ENCODE data around the gene MPEG1. TPM values are rescaled to one million over a fixed set of nuclear protein-coding genes. Genes with fewer than 3 reads are reported as not detected.

The MPEG1 gene
- not detected in 2 replicates for total RNA-seq

- DNase-seq, result no peak
- Mint-ChIP-seq H3K4me1 (peaks cover 19% of the 10 kb centered on the region), H3K27me3 (peaks cover 48% of the 10 kb centered on the region), H3K36me3 (ENCODE audit: low read depth) (no peaks in the 10 kb centered on the region), H3K27ac (no peak within 1 kb of the TSS), H3K4me3 (no peak within 1 kb of the TSS), H3K9me3 (peaks cover 5% of the 10 kb centered on the region)
- intact Hi-C loops (cut with micrococcal nuclease), result no loop called here
These were observed at the start of gene MPEG1 for GRCh38 chr11:59212744-59213631. Gene MPEG1, minus strand, starts transcription at chr11:59212927. Its CDS starts 62 bp downstream, at chr11:59212865.

- no peaks in the 10 kb centered on the region for H3K27me3 Mint-ChIP-seq
- H3K4me1 Mint-ChIP-seq, result no peaks in the 10 kb centered on the region
- no peak overlapping the region for H3K4me3 Mint-ChIP-seq
- no peaks in the 10 kb centered on the region for H3K9me3 Mint-ChIP-seq
- no peak for DNase-seq
- no peak overlapping the region for H3K27ac Mint-ChIP-seq
- intact Hi-C loops (cut with micrococcal nuclease), result no loop called here
- no peaks in the 10 kb centered on the region for H3K36me3 Mint-ChIP-seq (ENCODE audit: low read depth)
These were observed 49.6 kb upstream of the MPEG1 start for GRCh38 chr11:59262177-59262818.

GRCh38 chr11:59261150-59261549 lies 48.4 kb upstream of the MPEG1 start:
- DNase-seq, result no peak
- no peaks in the 10 kb centered on the region for H3K36me3 Mint-ChIP-seq (ENCODE audit: low read depth)
- no peak overlapping the region for H3K27ac Mint-ChIP-seq
- no peaks in the 10 kb centered on the region for H3K9me3 Mint-ChIP-seq
- intact Hi-C loops (cut with micrococcal nuclease), result no loop called here
- no peaks in the 10 kb centered on the region for H3K27me3 Mint-ChIP-seq
- H3K4me1 Mint-ChIP-seq, result no peaks in the 10 kb centered on the region
- no peak overlapping the region for H3K4me3 Mint-ChIP-seq

- DNase-seq, result no peak
- H3K36me3 Mint-ChIP-seq (ENCODE audit: low read depth), result no peaks in the 10 kb centered on the region
- no peaks in the 10 kb centered on the region for H3K27me3 Mint-ChIP-seq
- no peak overlapping the region for H3K27ac Mint-ChIP-seq
- intact Hi-C loops (cut with micrococcal nuclease), result no loop called here
- no peaks in the 10 kb centered on the region for H3K9me3 Mint-ChIP-seq
- H3K4me3 Mint-ChIP-seq, result no peak overlapping the region
- no peaks in the 10 kb centered on the region for H3K4me1 Mint-ChIP-seq
These were observed 47.2 kb upstream of the MPEG1 start for GRCh38 chr11:59259867-59260475.

GRCh38 chr11:59259047-59259446 lies 46.3 kb upstream of the MPEG1 start:
- H3K9me3 Mint-ChIP-seq, result no peaks in the 10 kb centered on the region

GRCh38 chr11:59255281-59255680 lies 42.6 kb upstream of the MPEG1 start:
- Mint-ChIP-seq H3K4me3 (no peak overlapping the region), H3K27me3 (peaks cover 3% of the 10 kb centered on the region), H3K9me3 (no peaks in the 10 kb centered on the region), H3K27ac (no peak overlapping the region), H3K36me3 (ENCODE audit: low read depth) (no peaks in the 10 kb centered on the region), H3K4me1 (no peaks in the 10 kb centered on the region)
- no peak for DNase-seq
- intact Hi-C loops (cut with micrococcal nuclease), result no loop called here

More at GRCh38 chr11:59259047-59259446, 46.3 kb upstream of the MPEG1 start:
- no peak overlapping the region for H3K27ac Mint-ChIP-seq
- no peak for DNase-seq
- H3K36me3 Mint-ChIP-seq (ENCODE audit: low read depth), result no peaks in the 10 kb centered on the region
- intact Hi-C loops (cut with micrococcal nuclease), result no loop called here
- H3K27me3 Mint-ChIP-seq, result no peaks in the 10 kb centered on the region
- no peaks in the 10 kb centered on the region for H3K4me1 Mint-ChIP-seq
- H3K4me3 Mint-ChIP-seq, result no peak overlapping the region

GRCh38 chr11:59254286-59254685 lies 41.6 kb upstream of the MPEG1 start:
- intact Hi-C loops (cut with micrococcal nuclease), result no loop called here
- H3K4me3 Mint-ChIP-seq, result no peak overlapping the region
- no peaks in the 10 kb centered on the region for H3K36me3 Mint-ChIP-seq (ENCODE audit: low read depth)
- no peaks in the 10 kb centered on the region for H3K9me3 Mint-ChIP-seq
- no peaks in the 10 kb centered on the region for H3K4me1 Mint-ChIP-seq
- H3K27ac Mint-ChIP-seq, result no peak overlapping the region
- DNase-seq, result no peak
- peaks cover 3% of the 10 kb centered on the region for H3K27me3 Mint-ChIP-seq

GRCh38 chr11:59253001-59253400 lies 40.3 kb upstream of the MPEG1 start:
- intact Hi-C loops (cut with micrococcal nuclease), result no loop called here

GRCh38 chr11:59249535-59249934 lies 36.8 kb upstream of the MPEG1 start:
- H3K36me3 Mint-ChIP-seq (ENCODE audit: low read depth), result no peaks in the 10 kb centered on the region
- DNase-seq, result no peak
- H3K9me3 Mint-ChIP-seq, result peaks cover 8% of the 10 kb centered on the region
- H3K4me1 Mint-ChIP-seq, result peaks cover 10% of the 10 kb centered on the region
- H3K4me3 Mint-ChIP-seq, result no peak overlapping the region
- intact Hi-C loops (cut with micrococcal nuclease), result no loop called here
- no peak overlapping the region for H3K27ac Mint-ChIP-seq
- peaks cover 6% of the 10 kb centered on the region for H3K27me3 Mint-ChIP-seq

More at GRCh38 chr11:59253001-59253400, 40.3 kb upstream of the MPEG1 start:
- no peaks in the 10 kb centered on the region for H3K36me3 Mint-ChIP-seq (ENCODE audit: low read depth)
- peaks cover 5% of the 10 kb centered on the region for H3K9me3 Mint-ChIP-seq
- no peak overlapping the region for H3K4me3 Mint-ChIP-seq
- no peak overlapping the region for H3K27ac Mint-ChIP-seq
- peaks cover 4% of the 10 kb centered on the region for H3K4me1 Mint-ChIP-seq
- H3K27me3 Mint-ChIP-seq, result peaks cover 3% of the 10 kb centered on the region
- DNase-seq, result no peak

GRCh38 chr11:59247531-59248227 lies 35.0 kb upstream of the MPEG1 start:
- Mint-ChIP-seq H3K27ac (no peak overlapping the region), H3K36me3 (ENCODE audit: low read depth) (no peaks in the 10 kb centered on the region)
- intact Hi-C loops (cut with micrococcal nuclease), result no loop called here

GRCh38 chr11:59243633-59244032 lies 30.9 kb upstream of the MPEG1 start:
- peaks cover 3% of the 10 kb centered on the region for H3K27me3 Mint-ChIP-seq
- intact Hi-C loops (cut with micrococcal nuclease), result no loop called here
- peaks cover 16% of the 10 kb centered on the region for H3K9me3 Mint-ChIP-seq
- no peak overlapping the region for H3K4me3 Mint-ChIP-seq
- H3K27ac Mint-ChIP-seq, result no peak overlapping the region
- DNase-seq, result no peak
- H3K4me1 Mint-ChIP-seq, result peaks cover 9% of the 10 kb centered on the region
- no peaks in the 10 kb centered on the region for H3K36me3 Mint-ChIP-seq (ENCODE audit: low read depth)

More at GRCh38 chr11:59247531-59248227, 35.0 kb upstream of the MPEG1 start:
- no peak overlapping the region for H3K4me3 Mint-ChIP-seq
- H3K27me3 Mint-ChIP-seq, result peaks cover 3% of the 10 kb centered on the region
- peaks cover 8% of the 10 kb centered on the region for H3K9me3 Mint-ChIP-seq
- H3K4me1 Mint-ChIP-seq, result peaks cover 10% of the 10 kb centered on the region
- DNase-seq, result no peak

- Mint-ChIP-seq H3K36me3 (ENCODE audit: low read depth) (no peaks in the 10 kb centered on the region), H3K4me1 (no peaks in the 10 kb centered on the region), H3K9me3 (peaks cover 22% of the 10 kb centered on the region), H3K27me3 (peaks cover 11% of the 10 kb centered on the region), H3K4me3 (no peak overlapping the region), H3K27ac (no peak overlapping the region)
- DNase-seq, result no peak
- intact Hi-C loops (cut with micrococcal nuclease), result no loop called here
These were observed 27.6 kb upstream of the MPEG1 start for GRCh38 chr11:59240322-59240721.

GRCh38 chr11:59226396-59226795 lies 13.7 kb upstream of the MPEG1 start:
- intact Hi-C loops (cut with micrococcal nuclease), result no loop called here
- no peaks in the 10 kb centered on the region for H3K9me3 Mint-ChIP-seq
- no peak for DNase-seq
- H3K4me3 Mint-ChIP-seq, result no peak overlapping the region
- H3K27ac Mint-ChIP-seq, result no peak overlapping the region
- no peaks in the 10 kb centered on the region for H3K36me3 Mint-ChIP-seq (ENCODE audit: low read depth)
- H3K27me3 Mint-ChIP-seq, result peaks cover 8% of the 10 kb centered on the region
- no peaks in the 10 kb centered on the region for H3K4me1 Mint-ChIP-seq

Data from activated CD4-positive, alpha-beta T cell treated with anti-CD3 and anti-CD28 coated beads, Interleukin-2, amount 10 ng/mL, durations not matched to agents 24 days and 14 days (primary cell).